HepG2 (cell line): Measurements from ENCODE around the gene FASTK. TPM values are rescaled to one million over a fixed set of nuclear protein-coding genes. Genes with fewer than 3 reads are reported as not detected.

ENCODE experiments used
- ATAC-seq: fragments of 200-7000 bp; cut with Tn5 transposase; 3 replicates; pipeline ENCODE4 v1.9.1; 2020; ENCODE audit warnings: mild to moderate bottlenecking, moderate library complexity
- BruUV-seq: library from RNA; stranded (reverse); fragments of 400-500 nt; replicated peaks from 2 replicates; lab custom pipeline; 2021; lab: Mats Ljungman, UMichigan
- CTCF ChIA-PET: fragments of 300-600 bp; formaldehyde crosslinking; extraction: SDS; loops from one replicate; lab custom pipeline; 2021; ENCODE audit warnings: low total read pairs, inconsistent platforms, low intra/inter-chr PET ratio; lab: Yijun Ruan, JAX
- POLR2A ChIA-PET: fragments of 350-600 bp; sonication (Branson Sonifier 250); formaldehyde crosslinking; loops from one replicate; lab custom pipeline; 2020; ENCODE audit warnings: antibody characterized with exemption, inconsistent platforms; lab: Yijun Ruan, JAX
- DNase-seq: peaks from one replicate; pipeline ENCODE4 v3.0.0-alpha.2; 2015; ENCODE audit warnings: low spot score
- FAIRE-seq: peaks from 3 replicates; lab custom pipeline; 2011; peaks lifted over from hg19 to GRCh38; lab: Jason Lieb, UNC
- H2AFZ ChIP-seq: one replicate; pipeline ENCODE4 v1.6.1; 2011; ENCODE audit warnings: low read length, inconsistent platforms
- H3K27ac ChIP-seq: fragments of 300-600 bp; 3 replicates; pipeline ENCODE4 v1.8.0; 2011; ENCODE audit warnings: mixed run types, mild to moderate bottlenecking, mixed read lengths, low read length, inconsistent platforms; ENCODE audit not compliant: insufficient read depth; ENCODE audit errors: extremely low read length
- H3K27me3 ChIP-seq, 2 experiments: fragments of 200-600 bp in 1 of 2; 2 replicates in 1 of 2; 3 replicates in 1 of 2; pipeline versions ENCODE4 v1.6.0 to v1.8.0; 2011; ENCODE audit warnings: low read length in 2 of 2, mild to moderate bottlenecking in 2 of 2, moderate library complexity in 2 of 2, inconsistent platforms in 1 of 2; ENCODE audit not compliant: insufficient read depth in 2 of 2, control insufficient read depth in 1 of 2
- H3K36me3 ChIP-seq, 2 experiments: fragments of 200-600 bp in 1 of 2; replicated peaks in 1 of 2; 2 replicates in 1 of 2; 3 replicates in 1 of 2; pipeline versions ENCODE4 v1.5.1 to v1.8.0; 2011; ENCODE audit warnings: low read length in 2 of 2, inconsistent platforms in 1 of 2; ENCODE audit not compliant: insufficient read depth in 2 of 2, control insufficient read depth in 1 of 2
- H3K4me1 ChIP-seq: 2 replicates; pipeline ENCODE4 v1.5.1; 2012; ENCODE audit warnings: low read length, inconsistent platforms; ENCODE audit not compliant: insufficient read depth
- H3K4me2 ChIP-seq: 2 replicates; pipeline ENCODE4 v1.6.0; 2011; ENCODE audit warnings: low read depth, low read length, inconsistent platforms
- H3K4me3 ChIP-seq, 3 experiments: fragments of 200-600 bp in 1 of 3; sonication (generic), shearing (Covaris generic) in 1 of 3; replicated peaks in 1 of 3; 2 replicates each; pipeline ENCODE4 v1.5.1; 2011 to 2016; ENCODE audit warnings: low read length in 3 of 3, inconsistent platforms in 2 of 3, low read depth in 2 of 3, mild to moderate bottlenecking in 2 of 3, control low read depth in 1 of 3, mixed read lengths in 1 of 3; ENCODE audit not compliant: insufficient read depth in 1 of 3
- H3K79me2 ChIP-seq: one replicate; pipeline ENCODE4 v1.6.1; 2011; ENCODE audit warnings: low read length, inconsistent platforms; ENCODE audit not compliant: insufficient read depth
- H3K9ac ChIP-seq: 2 replicates; pipeline ENCODE4 v1.6.0; 2011; ENCODE audit warnings: mild to moderate bottlenecking, low read depth, low read length, inconsistent platforms; ENCODE audit not compliant: insufficient read depth
- H3K9me3 ChIP-seq: 2 replicates; pipeline ENCODE4 v1.5.1; 2012; ENCODE audit warnings: mild to moderate bottlenecking, low read length
- H4K20me1 ChIP-seq: 2 replicates; pipeline ENCODE4 v1.6.0; 2011; ENCODE audit warnings: inconsistent platforms, mild to moderate bottlenecking, low read length, moderate library complexity; ENCODE audit not compliant: insufficient read depth
- CREM ChIP-seq, 2 experiments: sonication (generic) in 1 of 2; formaldehyde crosslinking in 1 of 2; IDR thresholded peaks; 2 replicates each; pipeline versions ENCODE4 v1.4.0 to v1.6.1; 2016 to 2020; ENCODE audit warnings: antibody characterized with exemption in 1 of 2, mild to moderate bottlenecking in 1 of 2, missing genetic modification reagents in 1 of 2
- DDIT3 ChIP-seq: sonication (generic); formaldehyde crosslinking; IDR thresholded peaks from 2 replicates; pipeline ENCODE4 v1.4.0; 2020; ENCODE audit warnings: mild to moderate bottlenecking, missing genetic modification reagents
- FOXK2 ChIP-seq: fragments of 450-650 bp; IDR thresholded peaks from 2 replicates; pipeline ENCODE4 v1.6.1; 2016
- GATAD1 ChIP-seq: IDR thresholded peaks from 2 replicates; pipeline ENCODE4 v1.6.1; 2016; ENCODE audit warnings: missing genetic modification reagents, missing compliant biosample characterization
- SNRNP70 ChIP-seq: fragments of 200-400 bp; formaldehyde crosslinking; IDR thresholded peaks from 2 replicates; pipeline ENCODE4 v1.6.1; 2017; ENCODE audit warnings: mild to moderate bottlenecking, low read depth, low read length, moderate library complexity
- SOX13 ChIP-seq, 3 experiments: fragments of 450-650 bp in 1 of 3; sonication (generic) in 1 of 3; formaldehyde crosslinking in 1 of 3; IDR thresholded peaks in 2 of 3; conservative IDR thresholded peaks in 1 of 3; 2 replicates each; pipeline versions ENCODE4 v1.5.0 to v1.6.1; 2016 to 2020; ENCODE audit warnings: antibody characterized with exemption in 1 of 3, mild to moderate bottlenecking in 1 of 3, missing compliant biosample characterization in 1 of 3, missing genetic modification reagents in 1 of 3, moderate library complexity in 1 of 3
- THAP7 ChIP-seq: sonication (generic); formaldehyde crosslinking; IDR thresholded peaks from 2 replicates; pipeline ENCODE4 v1.8.1; 2023; ENCODE audit warnings: mild to moderate bottlenecking, missing genetic modification reagents
- THYN1 ChIP-seq: sonication (generic); formaldehyde crosslinking; IDR thresholded peaks from 2 replicates; pipeline ENCODE4 v1.8.1; 2023; ENCODE audit warnings: low read depth, mild to moderate bottlenecking, moderate library complexity, missing genetic modification reagents, borderline replicate concordance
- WGBS: methylation state at CpG from one replicate; pipeline ENCODE4 v1.1.6; 2017; ENCODE audit warnings: low lambda C conversion rate; 5-methylcytosine and 5-hydroxymethylcytosine counted together
- in situ Hi-C: cut with HindIII; loops from 2 replicates; pipeline ENCODE4 v1.10.0; 2017; ENCODE audit warnings: low pct_unique_long_range_greater_than_20kb; ENCODE audit not compliant: extremely low pct_ligation_motif_present
- intact Hi-C: fragments of 100-400 bp; cut with micrococcal nuclease; formaldehyde crosslinking; loops from one replicate; pipeline ENCODE4 v1.10.0; 2022; ENCODE audit not compliant: unreplicated experiment
- polyA plus RNA-seq, 8 experiments: library from polyadenylated mRNA; depleted of rRNA in 3 of 8; stranded (reverse) in 7 of 8; unstranded in 1 of 8; fragments of >200 nt; fragmentation: Illumina TruSeq in 4 of 8; extraction: Trizol in 4 of 8; gene quantifications; 2 replicates each; pipeline versions ENCODE4 v1.2.1 to v1.2.3, GENCODE V29; 2011 to 2016; ENCODE audit warnings: low read depth in 4 of 8, missing spikeins in 1 of 8, mixed read lengths in 1 of 8; ENCODE audit not compliant: insufficient read depth in 1 of 8
- total RNA-seq, 5 experiments: library from RNA; depleted of rRNA; stranded (reverse); fragments of >200 nt; fragmentation: Illumina TruSeq; extraction: Trizol; gene quantifications; 2 replicates each; pipeline ENCODE4 v1.2.3, GENCODE V29; 2016; ENCODE audit warnings: low read depth in 1 of 5

The FASTK gene
- total and polyA plus RNA-seq, 2 of the 13 experiments (the other 11 are each of a cell fraction or from before 2014, with no cell fraction given): 52.9 to 55.7 TPM

DNA sequence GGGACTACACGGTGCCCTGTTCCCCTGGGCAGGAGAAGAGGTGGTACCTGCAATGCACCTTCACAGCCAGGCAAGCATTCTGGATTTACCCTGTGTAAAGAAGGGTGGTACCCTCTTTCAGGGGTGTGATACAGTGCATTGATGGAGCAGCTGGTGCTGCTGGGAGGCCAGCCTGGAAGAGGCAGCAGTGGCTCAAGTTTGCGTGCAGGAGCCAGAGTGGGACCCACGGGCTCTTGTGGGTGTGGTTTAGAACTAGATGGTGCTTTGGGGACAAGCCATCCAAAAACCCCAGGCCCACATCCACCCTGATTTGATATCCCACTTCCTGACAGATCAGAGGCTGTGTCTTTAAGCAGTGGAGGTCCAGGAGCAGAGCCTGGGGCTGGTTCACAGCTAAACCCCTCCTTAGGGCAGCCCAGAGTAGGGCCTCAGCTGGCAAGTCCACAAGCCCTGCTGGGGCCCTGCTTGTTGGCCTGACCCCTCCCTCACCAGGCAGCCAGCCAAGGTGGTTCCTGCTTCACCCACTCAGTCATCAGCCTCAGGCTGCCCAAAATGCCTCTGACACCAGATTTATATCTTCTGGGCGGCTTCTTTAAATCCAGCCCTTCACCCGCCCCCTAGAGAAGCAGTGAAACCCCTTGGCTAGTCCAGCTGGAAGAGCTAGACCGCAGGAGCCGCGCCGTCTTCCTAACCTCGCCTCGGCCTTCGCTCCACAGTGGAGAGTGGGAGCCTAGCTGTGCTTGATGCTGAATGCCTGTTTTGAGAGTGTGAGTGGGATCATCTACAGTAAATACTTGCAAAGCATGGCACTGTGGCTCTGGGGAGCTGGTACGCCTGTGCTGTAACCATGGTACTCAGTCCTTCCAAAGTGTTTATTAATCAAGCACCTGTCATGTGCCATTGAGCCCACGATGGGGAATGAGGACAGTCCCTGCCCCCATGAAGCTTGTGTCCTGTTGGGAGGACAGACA lies 33.7 kb downstream of the FASTK start:
- intact Hi-C loops: no loop called here
- no peak for TF ChIP-seq DDIT3 (CRISPR knock-in tag)
- no peak for TF ChIP-seq THAP7 (CRISPR knock-in tag)
- TF ChIP-seq SOX13 (IDR thresholded peaks at IDR 0.05): no peak
- TF ChIP-seq SOX13 (CRISPR knock-in tag; conservative IDR thresholded peaks at IDR 0.05 in 1 of 2, IDR thresholded peaks at IDR 0.05 in 1 of 2): no peak
- TF ChIP-seq, all 625 proteins: peak for 0
- no peak overlapping the region for H3K4me3 ChIP-seq
- 81% methylated on average over 13 of the region's 14 CpGs for WGBS
- in situ Hi-C loops: no loop called here
- POLR2A ChIA-PET: no interaction called here
- no peak overlapping the region for H3K27ac ChIP-seq
- no peak for FAIRE-seq
- H3K36me3 ChIP-seq: no peaks in the 10 kb centered on the region
- DNase-seq: no peak
- H3K9ac ChIP-seq: no peak overlapping the region
- ATAC-seq: no peak
- no peaks in the 10 kb centered on the region for H4K20me1 ChIP-seq
- no peaks in the 10 kb centered on the region for H3K4me1 ChIP-seq
- H2AFZ ChIP-seq: no peak overlapping the region
- H3K9me3 ChIP-seq: no peaks in the 10 kb centered on the region
- CTCF ChIA-PET: no interaction called here
- H3K27me3 ChIP-seq: peaks cover 1 to 12% of the 10 kb centered on the region in 2 experiments; a peak in 3 of 5 replicates
- H3K4me2 ChIP-seq: no peak overlapping the region
- BruUV-seq: no TSS peak
- no peaks in the 10 kb centered on the region for H3K79me2 ChIP-seq

DNA sequence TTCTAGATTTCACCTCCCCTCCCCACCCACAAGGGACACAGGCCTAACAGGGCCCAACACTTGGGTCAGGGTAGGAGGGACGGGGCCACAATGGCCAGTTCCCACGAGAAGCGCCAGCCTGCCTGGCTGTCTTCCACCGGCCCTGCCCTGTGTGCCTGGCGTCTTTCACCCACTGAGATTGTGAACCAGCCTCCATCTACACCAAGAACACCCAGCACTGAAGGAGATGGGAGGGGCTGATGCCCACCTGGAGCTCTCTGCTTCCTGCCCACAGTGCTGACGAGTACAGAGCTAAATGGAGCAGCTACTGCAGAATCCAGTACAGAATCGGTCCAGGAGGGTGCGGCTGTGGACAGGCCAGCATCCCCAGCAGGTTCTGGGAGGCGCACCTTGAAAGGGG lies 34.6 kb downstream of the FASTK start:
- in situ Hi-C loops: no loop called here
- DNase-seq (no peak), ATAC-seq (no peak), FAIRE-seq (no peak)
- no peak overlapping the region for H2AFZ ChIP-seq
- H3K27ac ChIP-seq: no peak overlapping the region
- no peak overlapping the region for H3K4me3 ChIP-seq
- H3K4me1 ChIP-seq: no peaks in the 10 kb centered on the region
- no peaks in the 10 kb centered on the region for H3K9me3 ChIP-seq
- H4K20me1 ChIP-seq: no peaks in the 10 kb centered on the region
- no peaks in the 10 kb centered on the region for H3K36me3 ChIP-seq
- H3K9ac ChIP-seq: no peak overlapping the region
- TF ChIP-seq CREM (IDR thresholded peaks at IDR 0.05): no peak
- no peak for TF ChIP-seq CREM (CRISPR knock-in tag; IDR thresholded peaks at IDR 0.05)
- no peak for TF ChIP-seq THYN1 (CRISPR knock-in tag)
- no peak for TF ChIP-seq SNRNP70
- TF ChIP-seq FOXK2: no peak
- TF ChIP-seq GATAD1 (CRISPR knock-in tag): no peak
- no TSS peak for BruUV-seq
- CTCF ChIA-PET: no interaction called here
- H3K79me2 ChIP-seq: no peaks in the 10 kb centered on the region
- WGBS: 83% methylated on average over 6 of the region's 9 CpGs
- intact Hi-C loops: no loop called here
- H3K27me3 ChIP-seq: peaks cover 1 to 12% of the 10 kb centered on the region in 2 experiments; a peak in 3 of 5 replicates
- POLR2A ChIA-PET: no interaction called here
- no peak overlapping the region for H3K4me2 ChIP-seq
